K562 (cell line): ENCODE measurements around the gene IL23A. TPM values are rescaled to one million over a fixed set of nuclear protein-coding genes. Genes with fewer than 3 reads are reported as not detected.

Experiments used
- ARID3A ChIP-seq: IDR thresholded peaks from 2 replicates; pipeline ENCODE4 v1.6.1; 2012; ENCODE audit warnings: low read depth, low read length, improper control_type of control experiment, borderline replicate concordance
- CC2D1A ChIP-seq: fragments of 450-650 bp; IDR thresholded peaks from 2 replicates; pipeline ENCODE4 v1.6.1; 2017; ENCODE audit warnings: mild to moderate bottlenecking
- GABPB2 ChIP-seq: fragments of 250-450 bp; sonication (Bioruptor Pico); conservative IDR thresholded peaks from 2 replicates; pipeline ENCODE4 v1.5.1; 2021; ENCODE audit warnings: mild to moderate bottlenecking
- GTF3C2 ChIP-seq: IDR thresholded peaks from 3 replicates; pipeline ENCODE4 v1.6.1; 2011; ENCODE audit warnings: borderline replicate concordance, mild to moderate bottlenecking, moderate library complexity; ENCODE audit not compliant: insufficient read length; ENCODE audit errors: extremely low read depth
- KAT7 ChIP-seq: sonication (generic); formaldehyde crosslinking; IDR thresholded peaks from 2 replicates; pipeline ENCODE4 v1.8.0; 2022; ENCODE audit warnings: missing genetic modification reagents, mild to moderate bottlenecking, borderline replicate concordance
- NCOA6 ChIP-seq: fragments of 450-650 bp; IDR thresholded peaks from 2 replicates; pipeline ENCODE4 v1.6.1; 2017; ENCODE audit warnings: mild to moderate bottlenecking
- NR2F6 ChIP-seq: fragments of 450-650 bp; formaldehyde crosslinking; IDR thresholded peaks from 2 replicates; pipeline ENCODE4 v1.4.0; 2020; ENCODE audit warnings: mild to moderate bottlenecking
- PHB2 ChIP-seq: fragments of 450-650 bp; IDR thresholded peaks from 2 replicates; pipeline ENCODE4 v1.6.1; 2017; ENCODE audit warnings: low read depth
- PKNOX1 ChIP-seq: fragments of 450-650 bp; IDR thresholded peaks from 2 replicates; pipeline ENCODE4 v1.6.1; 2016
- RREB1 ChIP-seq: fragments of 250-450 bp; sonication (Bioruptor Pico); IDR thresholded peaks from 2 replicates; pipeline ENCODE4 v1.4.0; 2020
- SNAPC5 ChIP-seq: fragments of 250-450 bp; sonication (Bioruptor Pico); IDR thresholded peaks from 2 replicates; pipeline ENCODE4 v1.8.0; 2021; ENCODE audit warnings: moderate library complexity, mild to moderate bottlenecking, inconsistent platforms
- SREBF1 ChIP-seq: fragments of 150-350 bp; IDR thresholded peaks from 2 replicates; pipeline ENCODE4 v1.6.1; 2014; ENCODE audit warnings: antibody characterized with exemption, low read depth, low read length, borderline replicate concordance
- ZNF253 ChIP-seq: fragments of 250-450 bp; sonication (Bioruptor Pico); conservative IDR thresholded peaks from 2 replicates; pipeline ENCODE4 v1.6.1; 2021; ENCODE audit warnings: mild to moderate bottlenecking
- polyA plus RNA-seq, 8 experiments: library from polyadenylated mRNA; depleted of rRNA in 4 of 8; stranded (reverse) in 5 of 8; unstranded in 3 of 8; fragments of >200 nt; fragmentation: Nextera tagmentation in 2 of 8; fragmentation: Illumina TruSeq in 1 of 8; extraction: Ambion mirVana in 2 of 8; extraction: Trizol in 1 of 8; gene quantifications; 2 replicates each; pipeline versions ENCODE4 v1.2.1 to v1.2.3, GENCODE V29; 2011 to 2014; ENCODE audit warnings: inconsistent platforms in 1 of 8, missing spikeins in 1 of 8
- total RNA-seq, 7 experiments: library from RNA; depleted of rRNA in 6 of 7; stranded (reverse); fragments of >200 nt in 6 of 7; fragmentation: Illumina TruSeq in 2 of 7; extraction: Trizol in 2 of 7; gene quantifications; 2 replicates each; pipeline versions ENCODE4 v1.2.1 to v1.2.3, GENCODE V29; 2011 to 2021; ENCODE audit warnings: low replicate concordance in 1 of 7

The IL23A gene
- total and polyA plus RNA-seq, 9 of the 15 experiments (the other 6 are each of a cell fraction or from before 2014, with no cell fraction given), result 4.4 to 37.2 (median 9.6) TPM

- no peak for TF ChIP-seq RREB1 (CRISPR knock-in tag)
- TF ChIP-seq CC2D1A, result peak; percentile 92; the same call in 1 of the 2 replicates
- TF ChIP-seq GTF3C2, result no peak
- no peak for TF ChIP-seq KAT7
- no peak for TF ChIP-seq NR2F6
- TF ChIP-seq PHB2, result no peak
- no peak for TF ChIP-seq ZNF253
- TF ChIP-seq ARID3A, result no peak
- no peak for TF ChIP-seq SNAPC5 (CRISPR knock-in tag)
- TF ChIP-seq NCOA6, result no peak
- no peak for TF ChIP-seq GABPB2 (CRISPR knock-in tag)
- TF ChIP-seq SREBF1, result 0 out of 2 replicates have a peak, but pooled peaks have one; percentile 13
- TF ChIP-seq PKNOX1, result peak; percentile 97
Measured at GRCh38 chr12:56359851-56360767, 21.4 kb downstream of the IL23A start, which contains the start of gene STAT2 (continued).
